Neural progenitor cell (in vitro differentiated cells): ENCODE measurements around the gene C20orf204. TPM values are rescaled to one million over a fixed set of nuclear protein-coding genes. Genes with fewer than 3 reads are reported as not detected.

ENCODE experiments used
- DNase-seq: peaks from one replicate; pipeline ENCODE4 v3.0.0-alpha.2; 2016; ENCODE audit warnings: low spot score
- H2AFZ ChIP-seq: fragments of 200-600 bp; sonication (generic); replicated peaks from 2 replicates; pipeline ENCODE4 v1.6.1; 2016; ENCODE audit warnings: antibody characterized with exemption
- H3F3A ChIP-seq: fragments of 200-600 bp; sonication (generic); 2 replicates; pipeline ENCODE4 v1.6.1; 2016; ENCODE audit warnings: antibody characterized with exemption, low read depth
- H3K27ac ChIP-seq: fragments of 200-600 bp; sonication (generic); 2 replicates; pipeline ENCODE4 v1.5.1; 2016; ENCODE audit warnings: mild to moderate bottlenecking
- H3K27me3 ChIP-seq: fragments of 200-600 bp; sonication (generic); 2 replicates; pipeline ENCODE4 v1.6.1; 2016; ENCODE audit warnings: mild to moderate bottlenecking, moderate library complexity
- H3K36me3 ChIP-seq: fragments of 200-600 bp; sonication (generic); 2 replicates; pipeline ENCODE4 v1.5.1; 2016
- H3K4me1 ChIP-seq: fragments of 200-600 bp; sonication (generic); 2 replicates; pipeline ENCODE4 v1.6.1; 2016; ENCODE audit warnings: mixed run types
- H3K4me2 ChIP-seq: fragments of 200-600 bp; sonication (generic); 2 replicates; pipeline ENCODE4 v1.6.1; 2016
- H3K4me3 ChIP-seq: fragments of 200-600 bp; sonication (generic); 2 replicates; pipeline ENCODE4 v1.5.1; 2016
- H3K79me2 ChIP-seq: fragments of 200-600 bp; sonication (generic); 2 replicates; pipeline ENCODE4 v1.6.1; 2016; ENCODE audit warnings: low read depth
- H3K9ac ChIP-seq: fragments of 200-600 bp; sonication (generic); 2 replicates; pipeline ENCODE4 v1.6.1; 2016
- H3K9me3 ChIP-seq: fragments of 200-600 bp; sonication (generic); 2 replicates; pipeline ENCODE4 v1.5.1; 2016; ENCODE audit warnings: low read depth
- H4K20me1 ChIP-seq: fragments of 200-600 bp; sonication (generic); 2 replicates; pipeline ENCODE4 v1.6.1; 2016; ENCODE audit warnings: low read depth
- H3K27ac Mint-ChIP-seq: 3 replicates; pipeline ENCODE4 v1.8.0; 2021; ENCODE audit warnings: mixed read lengths
- H3K27me3 Mint-ChIP-seq: 2 replicates; pipeline ENCODE4 v1.8.0; 2022; ENCODE audit warnings: low read depth, mild to moderate bottlenecking, inconsistent platforms, moderate library complexity, mixed read lengths; ENCODE audit not compliant: insufficient read depth
- H3K36me3 Mint-ChIP-seq: 3 replicates; pipeline ENCODE4 v1.8.0; 2021; ENCODE audit warnings: mixed read lengths
- H3K4me1 Mint-ChIP-seq: 3 replicates; pipeline ENCODE4 v1.8.0; 2021; ENCODE audit warnings: mixed read lengths
- H3K4me3 Mint-ChIP-seq: 3 replicates; pipeline ENCODE4 v1.8.0; 2021; ENCODE audit warnings: mild to moderate bottlenecking, moderate library complexity, mixed read lengths
- H3K9me3 Mint-ChIP-seq: 3 replicates; pipeline ENCODE4 v1.8.0; 2020; ENCODE audit warnings: mixed read lengths
- EZH2 ChIP-seq: fragments of 200-600 bp; sonication (generic); IDR thresholded peaks from 2 replicates; pipeline ENCODE4 v1.6.1; 2017; ENCODE audit warnings: antibody characterized with exemption, mild to moderate bottlenecking, moderate library complexity
- EZH2phosphoT487 ChIP-seq: fragments of 200-600 bp; sonication (generic); IDR thresholded peaks from 2 replicates; pipeline ENCODE4 v1.6.1; 2017; ENCODE audit warnings: antibody characterized with exemption
- total RNA-seq: library from RNA; depleted of rRNA; stranded (reverse); fragments of >200 nt; gene quantifications from 2 replicates; pipeline ENCODE4 v1.2.3, GENCODE V29; 2015; ENCODE audit warnings: low replicate concordance
- TF ChIP-seq, protein P1 (sequence below): fragments of 200-600 bp; sonication (generic); IDR thresholded peaks from 2 replicates; pipeline ENCODE4 v1.5.1; 2017; ENCODE audit warnings: antibody characterized with exemption, mild to moderate bottlenecking

The C20orf204 gene
- total RNA-seq, 1 donor from 2014 or later, result 0.04 TPM

DNA sequence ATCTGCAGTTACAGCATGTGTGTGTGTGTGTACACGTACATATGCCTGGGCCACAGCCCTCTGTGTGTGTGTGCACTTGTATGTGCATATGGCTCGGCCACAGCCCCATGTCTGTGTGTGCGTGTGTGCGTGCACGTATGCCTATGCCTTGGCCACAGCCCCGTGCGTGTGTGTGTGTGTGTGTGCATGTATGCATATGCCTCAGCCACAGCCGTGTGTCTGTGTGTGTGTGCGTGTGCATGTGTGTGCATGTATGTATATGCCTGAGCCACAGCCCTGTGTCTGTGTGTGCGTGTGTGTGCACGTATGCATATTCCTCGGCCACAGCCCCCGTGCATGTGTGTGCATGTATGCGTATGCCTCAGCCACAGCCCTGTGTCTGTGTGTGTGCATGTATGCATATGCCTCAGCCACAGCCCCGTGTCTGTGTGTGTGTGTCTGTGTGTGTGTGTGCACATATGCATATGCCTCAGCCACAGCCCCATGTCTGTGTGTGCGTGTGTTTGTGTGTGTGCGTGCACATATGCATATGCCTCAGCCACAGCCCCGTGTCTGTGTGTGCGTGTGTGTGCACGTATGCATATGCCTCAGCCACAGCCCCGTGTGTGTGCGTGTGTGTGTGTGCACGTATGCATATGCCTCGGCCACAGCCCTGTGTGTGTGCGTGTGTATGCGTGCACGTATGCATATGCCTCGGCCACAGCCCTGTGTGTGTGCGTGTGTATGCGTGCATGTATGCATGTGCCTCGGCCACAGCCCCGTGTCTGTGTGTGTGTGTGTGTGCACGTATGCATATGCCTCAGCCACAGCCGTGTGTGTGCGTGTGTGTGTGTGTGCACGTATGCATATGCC is 14.6 kb upstream of the C20orf204 start:
- no peaks in the 10 kb centered on the region for H4K20me1 ChIP-seq
- H2AFZ ChIP-seq, result no peak overlapping the region
- no peaks in the 10 kb centered on the region for H3K79me2 ChIP-seq
- H3K4me3 ChIP-seq, result no peak overlapping the region
- H3K27me3 ChIP-seq, result no peaks in the 10 kb centered on the region
- no peaks in the 10 kb centered on the region for H3K9me3 Mint-ChIP-seq
- H3F3A ChIP-seq, result no peaks in the 10 kb centered on the region
- H3K9ac ChIP-seq, result no peak overlapping the region
- H3K4me3 Mint-ChIP-seq, result no peak overlapping the region
- no peaks in the 10 kb centered on the region for H3K36me3 ChIP-seq
- peaks cover 26% of the 10 kb centered on the region for H3K36me3 Mint-ChIP-seq
- H3K9me3 ChIP-seq, result no peaks in the 10 kb centered on the region
- no peaks in the 10 kb centered on the region for H3K27me3 Mint-ChIP-seq
- no peak for DNase-seq
- no peaks in the 10 kb centered on the region for H3K4me1 ChIP-seq
- H3K4me2 ChIP-seq, result no peak overlapping the region
- no peaks in the 10 kb centered on the region for H3K4me1 Mint-ChIP-seq
- no peak overlapping the region for H3K27ac ChIP-seq
- H3K27ac Mint-ChIP-seq, result no peak overlapping the region
- TF ChIP-seq EZH2 (no peak), EZH2phosphoT487 (no peak)
- TF ChIP-seq, protein P1, sequence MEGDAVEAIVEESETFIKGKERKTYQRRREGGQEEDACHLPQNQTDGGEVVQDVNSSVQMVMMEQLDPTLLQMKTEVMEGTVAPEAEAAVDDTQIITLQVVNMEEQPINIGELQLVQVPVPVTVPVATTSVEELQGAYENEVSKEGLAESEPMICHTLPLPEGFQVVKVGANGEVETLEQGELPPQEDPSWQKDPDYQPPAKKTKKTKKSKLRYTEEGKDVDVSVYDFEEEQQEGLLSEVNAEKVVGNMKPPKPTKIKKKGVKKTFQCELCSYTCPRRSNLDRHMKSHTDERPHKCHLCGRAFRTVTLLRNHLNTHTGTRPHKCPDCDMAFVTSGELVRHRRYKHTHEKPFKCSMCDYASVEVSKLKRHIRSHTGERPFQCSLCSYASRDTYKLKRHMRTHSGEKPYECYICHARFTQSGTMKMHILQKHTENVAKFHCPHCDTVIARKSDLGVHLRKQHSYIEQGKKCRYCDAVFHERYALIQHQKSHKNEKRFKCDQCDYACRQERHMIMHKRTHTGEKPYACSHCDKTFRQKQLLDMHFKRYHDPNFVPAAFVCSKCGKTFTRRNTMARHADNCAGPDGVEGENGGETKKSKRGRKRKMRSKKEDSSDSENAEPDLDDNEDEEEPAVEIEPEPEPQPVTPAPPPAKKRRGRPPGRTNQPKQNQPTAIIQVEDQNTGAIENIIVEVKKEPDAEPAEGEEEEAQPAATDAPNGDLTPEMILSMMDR, result no peak

DNA sequence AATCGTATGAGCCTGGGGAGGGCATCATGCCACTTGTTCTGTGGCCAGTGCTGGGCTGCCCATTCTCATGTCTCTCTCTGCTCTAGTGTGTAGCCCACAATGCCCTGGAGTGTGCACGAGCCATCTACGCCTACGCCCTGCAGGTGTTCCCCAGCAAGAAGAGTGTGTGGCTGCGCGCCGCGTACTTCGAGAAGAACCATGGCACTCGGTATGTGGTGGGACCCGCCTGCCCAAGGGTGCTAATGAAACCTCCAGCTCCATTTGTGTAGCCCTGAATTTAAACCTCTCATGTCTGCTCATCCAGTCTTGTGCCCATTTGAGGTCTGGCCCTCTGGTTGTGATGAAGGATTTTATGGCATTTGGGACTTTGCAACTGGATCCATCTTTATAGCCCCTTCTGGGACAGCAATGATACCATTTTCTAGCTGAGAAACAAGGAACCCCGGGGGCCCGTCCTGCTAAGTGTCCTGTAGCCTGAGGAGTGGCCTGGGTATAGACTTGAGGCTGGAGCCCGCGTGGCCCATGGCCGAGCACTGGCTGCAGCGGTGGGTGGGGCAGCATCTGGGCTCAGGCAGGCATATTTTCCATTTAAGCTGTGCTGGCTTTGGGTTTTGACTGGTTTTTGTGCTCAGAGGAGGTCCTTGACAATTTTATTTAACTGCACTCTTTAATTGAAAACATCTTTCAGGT is 13.2 kb upstream of the C20orf204 start:
- Histone ChIP-seq H3F3A (no peaks in the 10 kb centered on the region), H3K79me2 (no peaks in the 10 kb centered on the region), H3K27me3 (no peaks in the 10 kb centered on the region), H3K4me2 (no peak overlapping the region), H3K9ac (no peak overlapping the region), H3K9me3 (no peaks in the 10 kb centered on the region), H2AFZ (no peak overlapping the region), H3K27ac (no peak overlapping the region), H3K4me1 (no peaks in the 10 kb centered on the region), H4K20me1 (no peaks in the 10 kb centered on the region), H3K4me3 (no peak overlapping the region), H3K36me3 (no peaks in the 10 kb centered on the region)
- Mint-ChIP-seq H3K27me3 (peaks cover 3% of the 10 kb centered on the region), H3K4me1 (no peaks in the 10 kb centered on the region), H3K36me3 (peaks cover 25% of the 10 kb centered on the region), H3K4me3 (no peak overlapping the region), H3K27ac (no peak overlapping the region), H3K9me3 (no peaks in the 10 kb centered on the region)
- DNase-seq, result no peak
- TF ChIP-seq EZH2phosphoT487 (no peak), EZH2 (no peak)
- TF ChIP-seq, protein P1, result no peak

DNA sequence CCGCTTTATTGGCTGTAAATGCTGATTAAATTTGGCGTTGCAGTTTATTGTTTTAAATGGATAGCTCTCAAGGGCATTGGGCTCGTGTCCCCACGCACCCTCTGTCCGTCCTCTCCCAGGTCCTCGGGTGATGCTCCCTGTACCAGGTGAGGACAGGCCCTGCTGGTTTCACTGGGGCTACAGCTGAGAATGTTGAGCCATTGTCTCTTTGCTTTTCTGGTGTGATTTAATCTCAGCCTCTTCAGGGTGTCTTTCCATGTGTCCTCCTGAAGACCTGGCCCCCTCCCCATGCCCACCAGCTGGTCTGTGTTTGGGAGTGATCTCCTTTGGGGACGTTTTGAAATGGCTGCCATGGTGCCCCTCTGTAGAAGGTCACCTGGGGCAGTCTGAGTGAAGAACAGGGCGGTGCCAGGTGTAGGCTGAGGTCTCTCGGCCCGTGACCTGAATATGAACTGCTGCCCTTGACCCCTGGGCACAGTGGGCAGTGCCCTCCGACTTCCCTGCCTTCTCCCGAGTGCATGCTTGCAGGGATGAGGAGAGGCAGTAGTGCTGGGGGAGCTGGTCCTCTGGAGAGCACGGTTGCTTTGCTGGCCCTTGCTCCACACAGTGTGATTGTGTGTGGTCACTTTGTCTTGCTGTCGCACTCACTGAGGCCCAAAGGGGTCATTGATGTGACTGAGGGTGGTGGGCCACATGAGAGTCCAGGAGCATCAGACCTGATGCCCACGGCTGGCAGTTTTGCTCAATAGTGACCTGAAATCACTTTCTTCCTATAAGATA is 12.4 kb upstream of the C20orf204 start:
- no peak overlapping the region for H3K4me2 ChIP-seq
- Mint-ChIP-seq H3K27me3 (peaks cover 3% of the 10 kb centered on the region), H3K36me3 (peaks cover 22% of the 10 kb centered on the region)

More for the DNA sequence above, 12.4 kb upstream of the C20orf204 start:
- Histone ChIP-seq H3K4me1 (no peaks in the 10 kb centered on the region), H3K36me3 (no peaks in the 10 kb centered on the region), H3K79me2 (no peaks in the 10 kb centered on the region), H3K27ac (no peak overlapping the region), H3K9me3 (no peaks in the 10 kb centered on the region), H4K20me1 (no peaks in the 10 kb centered on the region), H3K27me3 (no peaks in the 10 kb centered on the region), H3F3A (no peaks in the 10 kb centered on the region), H3K4me3 (no peak overlapping the region), H2AFZ (no peak overlapping the region), H3K9ac (no peak overlapping the region)
- TF ChIP-seq EZH2 (no peak), EZH2phosphoT487 (no peak)
- TF ChIP-seq, protein P1, result no peak
- Mint-ChIP-seq H3K9me3 (no peaks in the 10 kb centered on the region), H3K4me1 (no peaks in the 10 kb centered on the region), H3K27ac (no peak overlapping the region), H3K4me3 (no peak overlapping the region)
- no peak for DNase-seq
